ENCODE measurements around the gene SOX1.

The SOX1 gene

GRCh38 chr13:112067116-112067741 lies at the start of gene SOX1:
TSS of gene SOX1 (plus strand) at chr13:112067149. CDS start at chr13:112067659, 510 bp downstream.
- no peak for DNase-seq

GRCh38 chr13:112024577-112024976 lies 42.4 kb upstream of the SOX1 start:
- no peak for DNase-seq

- no peak for DNase-seq
Observed at GRCh38 chr13:112027250-112027649, 39.7 kb upstream of the SOX1 start.

- DNase-seq = no peak
Observed at GRCh38 chr13:112028481-112028880, 38.5 kb upstream of the SOX1 start.

GRCh38 chr13:112029143-112029542 lies 37.8 kb upstream of the SOX1 start:
- DNase-seq = no peak

- no peak for DNase-seq
Observed at GRCh38 chr13:112032186-112032993, 34.6 kb upstream of the SOX1 start.

GRCh38 chr13:112034231-112034630 lies 32.7 kb upstream of the SOX1 start:
- no peak for DNase-seq

- no peak for DNase-seq
Observed at GRCh38 chr13:112034846-112035245, 32.1 kb upstream of the SOX1 start.

- DNase-seq = no peak
Observed at GRCh38 chr13:112042496-112042895, 24.5 kb upstream of the SOX1 start.

GRCh38 chr13:112052213-112052612 lies 14.7 kb upstream of the SOX1 start:
- DNase-seq = no peak

- no peak for DNase-seq
Observed at GRCh38 chr13:112053167-112053743, 13.7 kb upstream of the SOX1 start.

- DNase-seq = no peak
Observed at GRCh38 chr13:112053744-112054615, 13.0 kb upstream of the SOX1 start.

GRCh38 chr13:112054616-112055015 lies 12.3 kb upstream of the SOX1 start:
- DNase-seq = no peak

GRCh38 chr13:112055036-112055914 lies 11.7 kb upstream of the SOX1 start:
- DNase-seq = no peak

GRCh38 chr13:112055915-112056269 lies 11.1 kb upstream of the SOX1 start:
- no peak for DNase-seq

GRCh38 chr13:112056284-112056727 lies 10.6 kb upstream of the SOX1 start:
- DNase-seq = no peak

- DNase-seq = no peak
Observed at GRCh38 chr13:112056739-112057438, 10.1 kb upstream of the SOX1 start.

- no peak for DNase-seq
Observed at GRCh38 chr13:112057439-112057735, 9.6 kb upstream of the SOX1 start.

GRCh38 chr13:112057736-112058518 lies 9.0 kb upstream of the SOX1 start:
- no peak for DNase-seq

- DNase-seq = no peak
Observed at GRCh38 chr13:112058519-112058873, 8.5 kb upstream of the SOX1 start.

- no peak for DNase-seq
Observed at GRCh38 chr13:112058941-112059340, 8.0 kb upstream of the SOX1 start.
